Gastrocnemius medialis (tissue), 4 donors: ENCODE results near the gene LDLRAD3.

Experiments used
- CTCF ChIP-seq, 5 experiments: fragments of 450-650 bp in 3 of 5; fragments of 200-600 bp in 2 of 5; sonication (generic) in 2 of 5; IDR thresholded peaks in 4 of 5; conservative IDR thresholded peaks in 1 of 5; 1 replicate in 4 of 5; 2 replicates in 1 of 5; pipeline ENCODE4 v1.5.1; 2016 to 2019; ENCODE audit warnings: antibody characterized with exemption in 5 of 5, mild to moderate bottlenecking in 3 of 5, moderate library complexity in 3 of 5
- POLR2A ChIP-seq, 2 donors: fragments of 450-650 bp; IDR thresholded peaks; one replicate each; pipeline ENCODE4 v1.6.1; 2017; ENCODE audit warnings: antibody characterized with exemption in 2 of 2, mild to moderate bottlenecking in 2 of 2, moderate library complexity in 2 of 2

GRCh38 chr11:36222831-36223635, 279.2 kb downstream of the LDLRAD3 start:
- TF ChIP-seq POLR2A (IDR thresholded peaks at IDR 0.05): no peak
- no peak for TF ChIP-seq CTCF (IDR thresholded peaks at IDR 0.05 in 4 of 5, conservative IDR thresholded peaks at IDR 0.05 in 1 of 5)
